ENCODE results near the gene ZNF664.

ZNF664 gene

GRCh38 chr12:123989753-123990152 is 16.7 kb downstream of the ZNF664 start:
- DNase-seq (ENCODE audit: low read depth): no peak

GRCh38 chr12:123990511-123990910 is 17.5 kb downstream of the ZNF664 start:
- H3K4me3 ChIP-seq (ENCODE audit: low read length): no peak overlapping the region
- TF ChIP-seq CTCF (IDR thresholded peaks at IDR 0.05; ENCODE audit: insufficient read depth, low read depth, low read length, missing control alignments): no peak
- DNase-seq (ENCODE audit: low read depth): no peak

More at GRCh38 chr12:123989753-123990152, 16.7 kb downstream of the ZNF664 start:
- H3K4me3 ChIP-seq (ENCODE audit: low read length): no peak overlapping the region
- TF ChIP-seq CTCF (IDR thresholded peaks at IDR 0.05; ENCODE audit: insufficient read depth, low read depth, low read length, missing control alignments): no peak

- peak; percentile 81 for DNase-seq (ENCODE audit: low read depth)
- no peak for TF ChIP-seq CTCF (IDR thresholded peaks at IDR 0.05; ENCODE audit: insufficient read depth, low read depth, low read length, missing control alignments)
- H3K4me3 ChIP-seq (ENCODE audit: low read length): no peak overlapping the region
These were observed 18.4 kb downstream of the ZNF664 start for GRCh38 chr12:123991372-123991951.

GRCh38 chr12:123992118-123992825 is 19.3 kb downstream of the ZNF664 start:
- peak; percentile 56 for DNase-seq (ENCODE audit: low read depth)
- H3K4me3 ChIP-seq (ENCODE audit: low read length): no peak overlapping the region
- no peak for TF ChIP-seq CTCF (IDR thresholded peaks at IDR 0.05; ENCODE audit: insufficient read depth, low read depth, low read length, missing control alignments)

- TF ChIP-seq CTCF (IDR thresholded peaks at IDR 0.05; ENCODE audit: insufficient read depth, low read depth, low read length, missing control alignments): no peak
- peak; percentile 88 for DNase-seq (ENCODE audit: low read depth)
These were observed 22.2 kb downstream of the ZNF664 start for GRCh38 chr12:123995023-123995748.

GRCh38 chr12:123996581-123996980 is 23.6 kb downstream of the ZNF664 start:
- no peak for DNase-seq (ENCODE audit: low read depth)
- H3K4me3 ChIP-seq (ENCODE audit: low read length): no peak overlapping the region
- TF ChIP-seq CTCF (IDR thresholded peaks at IDR 0.05; ENCODE audit: insufficient read depth, low read depth, low read length, missing control alignments): no peak

More at GRCh38 chr12:123995023-123995748, 22.2 kb downstream of the ZNF664 start:
- no peak overlapping the region for H3K4me3 ChIP-seq (ENCODE audit: low read length)

Measured in epithelial cell of esophagus (primary cell).